Measurements from ENCODE around the gene DPP6. TPM values are rescaled to one million over a fixed set of nuclear protein-coding genes. Genes with fewer than 3 reads are reported as not detected.
A peak's percentile ranks its signal among the peaks of the same experiment; 100 is the strongest.

DPP6 gene
- total and polyA plus RNA-seq, 9 donors: 3.3 to 11.5 (median 4.7) TPM

DNA sequence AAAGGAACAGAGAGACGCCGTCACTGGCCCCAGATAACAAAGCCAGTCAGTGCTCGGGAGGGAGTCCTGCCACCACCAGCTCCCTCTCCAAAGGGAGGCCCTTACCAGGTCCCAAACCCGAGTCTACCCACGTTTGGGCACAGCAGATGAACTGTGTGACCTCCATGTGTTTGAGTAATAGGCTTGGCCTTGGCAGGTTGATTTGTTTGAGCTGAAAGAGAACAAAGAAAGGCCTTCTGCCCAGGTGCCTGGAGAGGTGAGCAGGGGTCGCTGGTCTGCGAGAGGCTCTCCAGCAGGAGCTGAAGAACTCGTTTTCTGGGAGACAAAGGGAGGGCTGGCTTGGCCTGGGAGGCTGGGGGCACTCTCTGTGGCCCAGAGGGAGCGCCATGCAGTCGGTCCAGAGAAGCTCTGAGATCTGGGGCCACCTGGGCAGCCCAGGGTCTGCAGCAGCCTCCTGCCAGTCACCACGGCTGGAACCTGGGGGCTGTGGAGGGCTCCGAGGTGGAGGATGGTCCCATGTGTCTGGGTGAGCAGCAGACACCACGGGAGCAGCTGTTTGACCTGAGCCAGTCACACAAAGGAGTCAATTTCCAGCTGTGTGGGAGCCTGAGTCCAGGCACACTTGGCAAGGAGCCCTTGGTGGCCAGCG, 851.0 kb downstream of the DPP6 start:
- H3K4me1 ChIP-seq (ENCODE audit: control insufficient read depth, insufficient read depth, low read length): peaks cover 3% of the 10 kb centered on the region
- H3K27ac ChIP-seq (ENCODE audit: low read length): no peak overlapping the region
- DNase-seq: no peak
- H3K27me3 ChIP-seq (ENCODE audit: control insufficient read depth, insufficient read depth, low read length): no peaks in the 10 kb centered on the region
- no peaks in the 10 kb centered on the region for H3K9me3 ChIP-seq (replicated peaks; ENCODE audit: control insufficient read depth, low read depth, low read length)
- H3K4me3 ChIP-seq (ENCODE audit: low read length): no peak overlapping the region
- H3K36me3 ChIP-seq (ENCODE audit: control insufficient read depth, insufficient read depth, low read length): no peaks in the 10 kb centered on the region
- WGBS (ENCODE audit: insufficient coverage): 57% methylated on average over 11 of the region's 14 CpGs

DNA sequence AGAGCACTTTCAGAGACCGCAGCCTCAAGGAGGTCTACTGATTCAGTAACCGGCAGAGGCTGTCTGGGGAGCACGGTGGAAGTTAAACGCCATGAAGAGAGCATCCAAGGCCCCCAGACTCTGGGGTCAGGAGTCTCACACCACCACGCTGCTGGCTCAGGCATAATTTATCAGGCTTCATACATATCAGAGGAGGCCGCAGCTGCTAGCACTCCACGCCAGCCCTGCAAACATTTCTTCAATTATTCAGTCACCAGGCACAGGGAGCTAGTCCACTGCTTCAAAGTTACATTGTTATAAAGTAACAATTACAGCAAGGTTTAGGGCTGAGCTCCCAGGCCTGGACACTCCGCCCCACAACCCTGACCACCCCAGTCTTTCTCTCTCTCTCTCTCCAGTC, 852.9 kb downstream of the DPP6 start:
- Histone ChIP-seq H3K27me3 (ENCODE audit: control insufficient read depth, insufficient read depth, low read length) (no peaks in the 10 kb centered on the region), H3K4me1 (ENCODE audit: control insufficient read depth, insufficient read depth, low read length) (peaks cover 3% of the 10 kb centered on the region), H3K4me3 (ENCODE audit: low read length) (no peak overlapping the region), H3K36me3 (ENCODE audit: control insufficient read depth, insufficient read depth, low read length) (no peaks in the 10 kb centered on the region), H3K27ac (ENCODE audit: low read length) (no peak overlapping the region), H3K9me3 (replicated peaks; ENCODE audit: control insufficient read depth, low read depth, low read length) (no peaks in the 10 kb centered on the region)
- DNase-seq: no peak
- WGBS (ENCODE audit: insufficient coverage): 80% methylated on average over 6 of the region's 8 CpGs

DNA sequence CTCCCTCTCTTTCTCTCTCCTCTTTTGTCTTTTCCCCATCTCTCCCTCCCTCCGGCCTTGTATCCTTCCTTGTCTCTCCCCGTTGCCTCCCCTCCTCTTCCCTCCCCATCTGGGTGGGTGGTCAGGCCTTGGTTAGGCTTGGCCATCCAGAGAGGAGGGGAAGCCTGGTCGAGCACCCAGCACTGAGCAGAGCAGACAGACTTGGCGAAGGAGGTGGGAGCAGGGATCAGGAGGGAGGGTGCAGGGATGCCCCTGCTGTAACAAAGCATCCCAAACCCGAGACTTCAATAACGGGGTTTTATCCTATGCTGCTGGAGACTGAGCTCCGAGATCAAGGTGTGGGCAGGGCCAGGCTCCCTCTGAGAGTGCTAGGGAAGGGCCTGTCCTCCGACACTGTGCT, 853.4 kb downstream of the DPP6 start:
- Histone ChIP-seq H3K27me3 (ENCODE audit: control insufficient read depth, insufficient read depth, low read length) (no peaks in the 10 kb centered on the region), H3K4me1 (ENCODE audit: control insufficient read depth, insufficient read depth, low read length) (peaks cover 3% of the 10 kb centered on the region), H3K4me3 (ENCODE audit: low read length) (no peak overlapping the region), H3K9me3 (replicated peaks; ENCODE audit: control insufficient read depth, low read depth, low read length) (no peaks in the 10 kb centered on the region), H3K27ac (ENCODE audit: low read length) (no peak overlapping the region), H3K36me3 (ENCODE audit: control insufficient read depth, insufficient read depth, low read length) (no peaks in the 10 kb centered on the region)
- DNase-seq: no peak
- WGBS (ENCODE audit: insufficient coverage): 79% methylated on average over 6 of the region's 8 CpGs

DNA sequence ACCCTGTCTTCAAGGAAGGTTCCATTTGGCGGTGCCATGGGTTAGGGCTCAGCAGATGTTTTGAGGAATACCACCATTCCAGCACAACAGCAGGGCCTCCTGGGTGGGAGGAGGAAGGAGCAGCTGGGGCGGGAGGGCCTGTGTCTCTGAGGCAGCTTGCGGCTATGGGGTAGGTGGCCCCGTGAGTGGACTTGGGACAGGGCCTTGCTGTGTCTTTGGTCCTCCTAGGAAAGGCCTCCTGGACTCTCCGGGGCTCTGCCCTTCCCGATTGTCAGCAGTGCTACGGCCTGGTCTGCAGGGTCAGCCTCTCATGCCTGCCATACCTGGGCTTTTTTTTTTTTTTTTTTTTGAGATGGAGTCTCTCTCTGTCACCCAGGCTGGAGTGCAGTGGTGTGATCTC, 854.0 kb downstream of the DPP6 start:
- no peak for DNase-seq
- WGBS (ENCODE audit: insufficient coverage): 92% methylated on average over 2 of the region's 7 CpGs
- Histone ChIP-seq H3K36me3 (ENCODE audit: control insufficient read depth, insufficient read depth, low read length) (no peaks in the 10 kb centered on the region), H3K27ac (ENCODE audit: low read length) (no peak overlapping the region), H3K4me1 (ENCODE audit: control insufficient read depth, insufficient read depth, low read length) (peaks cover 3% of the 10 kb centered on the region), H3K9me3 (replicated peaks; ENCODE audit: control insufficient read depth, low read depth, low read length) (peaks cover 4% of the 10 kb centered on the region), H3K4me3 (ENCODE audit: low read length) (no peak overlapping the region), H3K27me3 (ENCODE audit: control insufficient read depth, insufficient read depth, low read length) (no peaks in the 10 kb centered on the region)

DNA sequence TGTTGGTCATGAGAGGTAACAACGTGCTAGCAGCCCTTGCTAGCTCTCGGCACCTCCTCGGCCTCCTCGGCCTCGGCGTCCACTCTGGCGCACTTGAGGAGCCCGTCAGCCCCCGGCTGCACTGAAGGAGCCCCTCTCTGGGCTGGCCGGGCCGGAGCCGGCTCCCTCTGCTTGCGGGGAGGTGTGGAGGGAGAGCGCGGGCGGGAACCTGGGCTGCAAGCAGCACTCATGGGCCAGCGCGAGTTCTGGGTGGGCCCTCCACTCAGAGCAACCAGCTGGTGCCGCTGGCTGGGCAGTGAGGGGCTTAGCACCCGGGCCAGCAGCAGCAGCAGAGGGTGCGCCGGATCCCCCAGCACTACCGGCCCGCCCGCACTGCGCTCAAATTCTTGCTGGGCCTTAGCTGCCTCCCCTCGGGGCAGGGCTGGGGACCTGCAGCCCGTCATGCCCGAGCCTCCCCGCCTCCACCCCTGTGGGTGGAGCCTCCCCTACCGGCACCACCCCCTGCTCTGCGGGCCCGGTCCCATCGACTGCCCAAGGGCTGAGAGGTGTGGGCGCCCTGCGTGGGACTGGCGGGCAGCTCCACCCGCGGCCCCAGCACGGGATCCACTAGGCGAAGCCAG, 854.6 kb downstream of the DPP6 start:
- Histone ChIP-seq H3K4me1 (ENCODE audit: control insufficient read depth, insufficient read depth, low read length) (peaks cover 3% of the 10 kb centered on the region), H3K36me3 (ENCODE audit: control insufficient read depth, insufficient read depth, low read length) (no peaks in the 10 kb centered on the region), H3K4me3 (ENCODE audit: low read length) (no peak overlapping the region), H3K27ac (ENCODE audit: low read length) (no peak overlapping the region), H3K9me3 (replicated peaks; ENCODE audit: control insufficient read depth, low read depth, low read length) (peaks cover 4% of the 10 kb centered on the region), H3K27me3 (ENCODE audit: control insufficient read depth, insufficient read depth, low read length) (no peaks in the 10 kb centered on the region)
- no peak for DNase-seq
- 92% methylated on average over 33 of the region's 41 CpGs for WGBS (ENCODE audit: insufficient coverage)

DNA sequence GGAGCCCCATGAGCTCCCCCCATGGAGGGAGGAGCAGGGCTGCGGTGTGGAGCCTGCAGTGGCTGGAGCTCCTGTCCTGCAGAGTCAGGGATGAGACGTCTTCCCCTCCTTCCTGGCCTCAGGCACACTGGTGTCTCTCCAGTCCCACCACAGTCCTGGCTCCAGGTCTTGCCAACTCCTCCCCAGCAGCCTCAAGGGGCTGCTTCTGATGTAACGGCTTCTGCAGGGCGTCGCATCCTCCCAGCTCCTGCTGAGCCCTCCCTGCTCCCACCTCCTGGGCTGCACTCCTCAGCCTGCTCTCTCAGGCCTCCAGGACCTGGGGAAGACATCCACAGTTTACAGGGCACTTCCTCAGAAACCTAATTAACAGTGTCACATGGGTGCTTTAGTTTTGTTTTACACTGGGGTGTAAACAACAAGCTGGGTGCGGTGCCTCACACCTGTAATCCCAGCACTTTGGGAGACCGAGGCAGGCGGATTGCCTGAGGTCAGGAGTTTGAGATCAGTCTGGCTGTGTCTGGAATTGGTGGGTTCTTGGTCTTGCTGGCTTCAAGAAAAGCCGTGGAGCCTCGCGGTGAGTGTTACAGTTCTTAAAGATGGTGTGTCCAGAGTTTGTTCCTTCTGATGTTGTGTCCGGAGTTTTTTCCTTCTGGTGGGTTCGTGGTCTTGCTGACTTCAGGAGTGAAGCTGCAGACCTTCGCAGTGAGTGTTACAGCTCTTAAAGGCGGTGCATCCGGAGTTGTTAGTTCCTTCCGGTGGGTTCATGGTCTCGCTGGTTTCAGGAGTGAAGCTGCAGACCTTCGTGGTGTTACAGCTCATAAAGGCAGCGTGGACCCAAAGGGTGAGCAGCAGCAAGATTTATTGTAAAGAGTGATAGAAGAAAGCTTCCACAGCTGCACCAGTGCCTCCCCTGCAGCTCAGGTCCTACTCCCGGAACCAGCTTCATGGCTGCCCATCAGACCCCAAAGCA, 855.7 kb downstream of the DPP6 start:
- DNase-seq: peak; percentile 11
- 69% methylated on average over 18 of the region's 21 CpGs for WGBS (ENCODE audit: insufficient coverage)
- H3K4me3 ChIP-seq (ENCODE audit: low read length): no peak overlapping the region
- no peak overlapping the region for H3K27ac ChIP-seq (ENCODE audit: low read length)
- H3K36me3 ChIP-seq (ENCODE audit: control insufficient read depth, insufficient read depth, low read length): no peaks in the 10 kb centered on the region
- no peaks in the 10 kb centered on the region for H3K27me3 ChIP-seq (ENCODE audit: control insufficient read depth, insufficient read depth, low read length)
- peaks cover 6% of the 10 kb centered on the region for H3K4me1 ChIP-seq (ENCODE audit: control insufficient read depth, insufficient read depth, low read length)
- H3K9me3 ChIP-seq (replicated peaks; ENCODE audit: control insufficient read depth, low read depth, low read length): peaks cover 4% of the 10 kb centered on the region

DNA sequence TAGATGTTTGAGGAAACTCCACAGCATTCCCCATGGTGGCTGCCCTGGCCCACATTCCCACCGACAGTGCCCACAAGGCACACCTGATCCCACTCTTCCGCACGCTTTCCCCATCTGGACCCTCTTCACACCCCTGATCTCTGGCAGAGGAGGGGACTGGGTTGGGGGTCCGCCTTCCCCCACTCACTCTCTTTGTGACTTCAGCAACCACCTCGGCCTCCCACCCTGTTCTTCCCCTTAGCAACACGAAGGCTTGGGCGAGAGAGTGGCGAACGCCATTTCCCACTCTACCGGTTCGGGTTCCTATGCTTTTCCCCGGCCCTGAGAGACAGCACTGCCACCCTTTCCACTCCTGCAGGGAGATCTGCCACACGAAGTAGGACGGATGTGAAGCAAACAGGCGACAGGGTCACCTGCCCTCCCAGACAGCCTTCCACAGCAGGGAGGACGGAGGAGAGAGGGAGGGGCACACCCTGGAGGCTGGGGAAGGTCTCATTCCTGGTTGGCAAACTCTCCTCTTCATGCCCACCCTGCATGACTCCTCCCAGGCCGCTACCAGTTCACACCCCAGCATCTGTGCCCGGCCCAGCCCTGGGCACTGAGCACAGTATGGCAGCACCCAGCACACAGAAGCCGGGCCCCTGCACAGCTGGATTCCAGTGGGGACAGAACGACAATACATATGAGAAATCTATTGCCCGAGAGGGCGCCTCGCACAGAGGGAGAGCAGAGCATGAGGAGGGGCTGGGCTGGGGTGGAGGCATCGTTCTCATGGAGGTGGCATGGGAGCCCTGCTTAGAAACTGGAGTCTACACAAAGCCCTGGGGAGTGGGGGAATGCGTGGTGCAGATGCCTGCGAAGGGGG, 857.3 kb downstream of the DPP6 start:
- no peak for DNase-seq
- Histone ChIP-seq H3K4me3 (ENCODE audit: low read length) (no peak overlapping the region), H3K27me3 (ENCODE audit: control insufficient read depth, insufficient read depth, low read length) (peaks cover 7% of the 10 kb centered on the region), H3K9me3 (replicated peaks; ENCODE audit: control insufficient read depth, low read depth, low read length) (peaks cover 4% of the 10 kb centered on the region), H3K27ac (ENCODE audit: low read length) (no peak overlapping the region), H3K36me3 (ENCODE audit: control insufficient read depth, insufficient read depth, low read length) (no peaks in the 10 kb centered on the region), H3K4me1 (ENCODE audit: control insufficient read depth, insufficient read depth, low read length) (peaks cover 19% of the 10 kb centered on the region)
- 81% methylated on average over 20 of the region's 26 CpGs for WGBS (ENCODE audit: insufficient coverage)

DNA sequence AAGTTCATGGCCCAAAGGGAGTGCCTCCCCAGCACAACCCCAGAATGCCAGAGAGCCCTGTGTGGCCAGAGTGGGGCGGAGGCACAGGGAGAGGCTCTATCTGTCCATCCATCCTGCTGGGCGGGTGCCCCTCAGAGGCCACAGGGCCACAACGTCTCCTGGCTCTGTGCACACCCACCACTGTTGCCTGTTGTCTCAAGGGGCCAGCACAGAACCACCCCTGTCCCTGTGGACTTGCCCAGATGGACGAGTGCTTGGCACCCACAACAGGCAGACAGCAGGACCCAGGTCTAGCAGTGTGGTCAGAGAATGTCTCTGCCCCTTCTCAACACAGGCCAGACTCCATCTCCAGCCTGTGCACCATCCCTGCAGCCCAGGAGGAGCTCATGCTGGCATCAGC, 857.9 kb downstream of the DPP6 start:
- Histone ChIP-seq H3K4me3 (ENCODE audit: low read length) (no peak overlapping the region), H3K27me3 (ENCODE audit: control insufficient read depth, insufficient read depth, low read length) (peaks cover 14% of the 10 kb centered on the region), H3K36me3 (ENCODE audit: control insufficient read depth, insufficient read depth, low read length) (no peaks in the 10 kb centered on the region), H3K9me3 (replicated peaks; ENCODE audit: control insufficient read depth, low read depth, low read length) (peaks cover 4% of the 10 kb centered on the region), H3K4me1 (ENCODE audit: control insufficient read depth, insufficient read depth, low read length) (peaks cover 21% of the 10 kb centered on the region), H3K27ac (ENCODE audit: low read length) (no peak overlapping the region)
- no peak for DNase-seq
- WGBS (ENCODE audit: insufficient coverage): 53% methylated on average over 4 of the region's 4 CpGs

DNA sequence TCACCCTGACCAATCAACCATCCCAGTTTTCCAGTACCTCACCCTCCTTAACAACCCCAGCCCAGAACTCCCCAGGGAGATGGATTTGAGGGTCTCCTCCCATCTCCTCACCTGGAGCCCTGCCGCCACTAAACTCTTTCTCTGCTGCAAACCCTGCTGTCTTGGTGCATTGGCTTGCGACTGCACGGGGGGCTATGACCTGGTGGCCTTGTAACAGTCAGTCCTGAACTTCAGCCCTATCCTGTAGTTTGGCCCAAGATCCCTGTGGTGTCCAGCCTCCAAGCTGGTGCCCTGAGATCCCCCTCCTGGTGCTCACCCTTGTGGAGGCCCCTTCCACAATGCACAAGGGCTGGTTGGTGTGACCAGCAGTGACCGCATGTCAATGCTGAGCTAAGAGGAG, 858.8 kb downstream of the DPP6 start:
- Histone ChIP-seq H3K9me3 (replicated peaks; ENCODE audit: control insufficient read depth, low read depth, low read length) (peaks cover 4% of the 10 kb centered on the region), H3K36me3 (ENCODE audit: control insufficient read depth, insufficient read depth, low read length) (no peaks in the 10 kb centered on the region), H3K4me1 (ENCODE audit: control insufficient read depth, insufficient read depth, low read length) (peaks cover 20% of the 10 kb centered on the region), H3K27me3 (ENCODE audit: control insufficient read depth, insufficient read depth, low read length) (peaks cover 21% of the 10 kb centered on the region), H3K4me3 (ENCODE audit: low read length) (no peak overlapping the region), H3K27ac (ENCODE audit: low read length) (no peak overlapping the region)
- DNase-seq: no peak
- WGBS (ENCODE audit: insufficient coverage): 94% methylated on average over 3 of the region's 4 CpGs
